Measurements from ENCODE around the gene IFFO2. TPM values are rescaled to one million over a fixed set of nuclear protein-coding genes. Genes with fewer than 3 reads are reported as not detected.

IFFO2 gene
- total and polyA plus RNA-seq, 2 of the 8 experiments (the other 6 are each of a cell fraction or from before 2014, with no cell fraction given): 6.6 to 10.4 TPM

GRCh38 chr1:18950401-18951026 is 6.0 kb downstream of the IFFO2 start (continued):
- no peak for TF ChIP-seq USF2 (IDR thresholded peaks at IDR 0.05; ENCODE audit: low read length)
- no peak for TF ChIP-seq TCF12 (IDR thresholded peaks at IDR 0.05; ENCODE audit: low read depth, low read length)
- TF ChIP-seq CHD1 (IDR thresholded peaks at IDR 0.05; ENCODE audit: low read depth, low read length): no peak
- TF ChIP-seq HDAC2 (IDR thresholded peaks at IDR 0.05; ENCODE audit: borderline replicate concordance in 1 of 2, low read depth in 2 of 2, low read length in 2 of 2): no peak
- TF ChIP-seq EGR1 (IDR thresholded peaks at IDR 0.05; ENCODE audit: borderline replicate concordance, low read depth, low read length): no peak
- no peak for TF ChIP-seq CHD7 (IDR thresholded peaks at IDR 0.05; ENCODE audit: insufficient replicate concordance, low read length)
- TF ChIP-seq RFX5 (IDR thresholded peaks at IDR 0.05; ENCODE audit: borderline replicate concordance, low read depth, low read length): no peak
- TF ChIP-seq RNF2 (IDR thresholded peaks at IDR 0.05; ENCODE audit: borderline replicate concordance, low read depth, low read length, missing control alignments, poor library complexity, severe bottlenecking): no peak
- TF ChIP-seq POLR2AphosphoS5 (IDR thresholded peaks at IDR 0.05; ENCODE audit: low read depth, low read length): no peak
